ENCODE results near the gene THBS4. TPM values are rescaled to one million over a fixed set of nuclear protein-coding genes. Genes with fewer than 3 reads are reported as not detected.

The THBS4 gene
- total RNA-seq = 315 TPM
- polyA plus RNA-seq (ENCODE audit: insufficient read depth in 1 of 8, insufficient read length in 8 of 8, low replicate concordance in 1 of 8) = 100 to 1,000 TPM; 132 to 839 (median 297) TPM
- long read RNA-seq, donor 1, transcript THBS4-201 (22 exons, 3,222 nt) = major isoform, 12 of 13 reads
- long read RNA-seq, donor 1, partial matches to known transcripts = 0 of 13 reads
- long read RNA-seq, donor 1, other reads (novel, unspliced or antisense) = 0 of 13 reads
- long read RNA-seq, donor 2 = 0 reads
- long read RNA-seq, donor 3, transcript THBS4-201 (22 exons, 3,222 nt) = major isoform, 5 of 6 reads
- long read RNA-seq, donor 3, partial matches to known transcripts = 0 of 6 reads
- long read RNA-seq, donor 3, other reads (novel, unspliced or antisense) = 0 of 6 reads
- long read RNA-seq, donor 4, partial matches to known transcripts = 0 of 3 reads
- long read RNA-seq, donor 4, other reads (novel, unspliced or antisense) = 0 of 3 reads
- long read RNA-seq, donor 5, transcript THBS4-201 (22 exons, 3,222 nt) = major isoform, 127 of 450 reads
- long read RNA-seq, donor 5, partial matches to known transcripts = 294 of 450 reads
- long read RNA-seq, donor 5, other reads (novel, unspliced or antisense) = 27 of 450 reads
- long read RNA-seq, donor 6, transcript THBS4-201 (22 exons, 3,222 nt) = major isoform, 16 of 31 reads
- long read RNA-seq, donor 6, partial matches to known transcripts = 14 of 31 reads
- long read RNA-seq, donor 6, other reads (novel, unspliced or antisense) = 0 of 31 reads
- long read RNA-seq, donor 7, transcript THBS4-201 (22 exons, 3,222 nt) = major isoform, 59 of 267 reads
- long read RNA-seq, donor 7, partial matches to known transcripts = 187 of 267 reads
- long read RNA-seq, donor 7, other reads (novel, unspliced or antisense) = 19 of 267 reads
- long read RNA-seq, donor 8, transcript THBS4-201 (22 exons, 3,222 nt) = major isoform, 27 of 142 reads
- long read RNA-seq, donor 8, partial matches to known transcripts = 115 of 142 reads
- long read RNA-seq, donor 8, other reads (novel, unspliced or antisense) = 0 of 142 reads
- long read RNA-seq, donor 9, transcript THBS4-201 (22 exons, 3,222 nt) = major isoform, 13 of 78 reads
- long read RNA-seq, donor 9, partial matches to known transcripts = 58 of 78 reads
- long read RNA-seq, donor 9, other reads (novel, unspliced or antisense) = 5 of 78 reads
- long read RNA-seq, donor 10, transcript THBS4-201 (22 exons, 3,222 nt) = major isoform, 29 of 123 reads
- long read RNA-seq, donor 10, partial matches to known transcripts = 87 of 123 reads
- long read RNA-seq, donor 10, other reads (novel, unspliced or antisense) = 7 of 123 reads
- long read RNA-seq, donor 11, transcript THBS4-201 (22 exons, 3,222 nt) = major isoform, 26 of 85 reads
- long read RNA-seq, donor 11, partial matches to known transcripts = 52 of 85 reads
- long read RNA-seq, donor 11, other reads (novel, unspliced or antisense) = 5 of 85 reads

DNA sequence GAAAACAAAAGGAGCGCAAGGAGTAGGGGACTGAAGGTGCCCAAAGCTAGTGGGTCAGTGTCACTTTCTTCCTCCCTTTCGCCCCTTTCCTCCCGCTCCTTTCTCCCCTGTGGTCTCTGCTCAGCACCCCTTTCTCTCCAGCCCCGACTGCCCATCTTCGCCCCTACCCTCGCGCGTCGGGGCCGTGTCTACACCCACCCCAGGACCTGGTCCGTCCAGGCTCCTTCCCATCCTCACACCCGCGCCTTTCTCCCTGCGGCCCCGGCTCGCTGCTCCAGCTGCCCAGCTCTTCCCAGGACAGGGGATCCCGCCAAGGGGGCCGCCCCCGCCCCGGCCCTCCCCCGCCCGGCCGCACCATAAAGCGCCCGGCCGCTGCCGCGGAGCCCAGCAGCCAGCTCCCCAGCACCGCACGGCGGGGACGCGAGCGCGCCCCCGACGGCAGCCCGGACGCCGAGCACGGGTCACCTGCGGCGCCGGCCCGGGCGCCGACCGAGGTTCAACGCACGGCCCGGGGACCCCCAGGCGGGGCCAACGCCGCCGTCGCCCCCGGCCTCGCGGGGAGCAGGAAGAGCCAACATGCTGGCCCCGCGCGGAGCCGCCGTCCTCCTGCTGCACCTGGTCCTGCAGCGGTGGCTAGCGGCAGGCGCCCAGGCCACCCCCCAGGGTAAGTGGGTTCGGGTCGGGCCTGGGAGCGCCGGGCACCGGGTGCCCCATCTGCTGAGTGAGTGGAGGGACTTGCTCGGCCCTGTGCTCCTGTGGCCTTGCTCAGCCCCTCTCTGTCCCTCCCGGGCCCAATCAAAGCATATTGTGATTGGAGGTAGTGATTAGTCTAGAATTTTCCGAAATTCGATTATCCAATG is at the start of gene THBS4:
TSS of gene THBS4 (plus strand) at position 387 of the 860 bp plus-strand sequence. CDS start at position 577, 190 bp downstream.
- H3K4me1 ChIP-seq (ENCODE audit: control insufficient read depth, insufficient read depth, low read length) = peaks cover 6% of the 10 kb centered on the region
- H3K4me3 ChIP-seq (ENCODE audit: low read length) = peak within 1 kb of the TSS; percentile 46
- peak; percentile 50 for DNase-seq
- WGBS (ENCODE audit: insufficient coverage) = under 1% methylated on average over 62 of the region's 76 CpGs
- peaks cover 38% of the 10 kb centered on the region for H3K27me3 ChIP-seq (ENCODE audit: control insufficient read depth, insufficient read depth, low read length)
- H3K36me3 ChIP-seq (ENCODE audit: control insufficient read depth, insufficient read depth, low read length) = no peaks in the 10 kb centered on the region
- peak within 1 kb of the TSS; percentile 66 for H3K27ac ChIP-seq (ENCODE audit: low read length)
- no peaks in the 10 kb centered on the region for H3K9me3 ChIP-seq (replicated peaks; ENCODE audit: control insufficient read depth, low read depth, low read length)

DNA sequence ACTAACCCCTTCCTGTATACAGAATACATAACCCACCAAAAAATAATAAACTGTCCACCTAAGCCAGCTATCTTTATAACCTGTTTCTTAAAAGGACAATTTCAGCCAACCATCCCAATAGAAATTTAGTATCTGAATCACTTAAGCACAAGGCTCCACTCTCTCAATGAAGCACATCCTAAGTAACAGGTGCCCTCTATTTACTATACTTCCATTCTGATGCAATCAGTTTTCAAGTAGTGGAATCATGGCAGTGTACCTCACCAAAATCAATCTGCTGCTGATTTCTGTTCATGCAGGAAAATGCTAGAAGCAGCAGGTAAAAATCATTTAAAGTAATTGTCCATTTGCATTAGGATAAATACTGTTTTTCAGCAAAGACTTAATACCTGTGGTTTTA is 48.9 kb upstream of the THBS4 start:
- no peaks in the 10 kb centered on the region for H3K4me1 ChIP-seq (ENCODE audit: control insufficient read depth, insufficient read depth, low read length)
- H3K27ac ChIP-seq (ENCODE audit: low read length) = no peak overlapping the region
- H3K4me3 ChIP-seq (ENCODE audit: low read length) = no peak overlapping the region
- peaks cover 23% of the 10 kb centered on the region for H3K36me3 ChIP-seq (ENCODE audit: control insufficient read depth, insufficient read depth, low read length)
- DNase-seq = no peak
- H3K9me3 ChIP-seq (replicated peaks; ENCODE audit: control insufficient read depth, low read depth, low read length) = no peaks in the 10 kb centered on the region
- H3K27me3 ChIP-seq (ENCODE audit: control insufficient read depth, insufficient read depth, low read length) = no peaks in the 10 kb centered on the region

DNA sequence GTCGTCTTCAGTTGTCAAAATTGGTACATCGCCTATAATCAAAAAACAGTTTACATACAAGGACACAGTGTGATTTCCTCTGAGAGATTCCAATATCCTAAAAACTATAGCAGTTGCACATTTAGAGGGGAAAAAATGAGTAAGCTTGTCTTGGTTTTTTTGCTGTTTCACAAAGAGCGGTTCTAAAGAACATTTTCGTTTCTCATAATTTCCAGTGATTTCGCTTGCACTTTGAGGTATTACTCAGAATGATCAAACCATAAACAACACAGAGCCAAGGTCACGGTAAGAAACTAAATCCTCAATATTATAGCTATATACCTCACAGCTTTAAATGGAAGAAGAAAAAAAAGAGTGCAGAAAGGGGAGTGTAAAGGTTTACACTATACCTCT is 44.9 kb upstream of the THBS4 start:
- Histone ChIP-seq H3K4me1 (ENCODE audit: control insufficient read depth, insufficient read depth, low read length) (peaks cover 6% of the 10 kb centered on the region), H3K36me3 (ENCODE audit: control insufficient read depth, insufficient read depth, low read length) (peaks cover 11% of the 10 kb centered on the region), H3K27me3 (ENCODE audit: control insufficient read depth, insufficient read depth, low read length) (no peaks in the 10 kb centered on the region), H3K4me3 (ENCODE audit: low read length) (peak overlapping the region; percentile 88), H3K27ac (ENCODE audit: low read length) (no peak overlapping the region), H3K9me3 (replicated peaks; ENCODE audit: control insufficient read depth, low read depth, low read length) (no peaks in the 10 kb centered on the region)
- DNase-seq = no peak
- WGBS (ENCODE audit: insufficient coverage) = no CpG with 5 or more reads among the region's 6 CpGs

DNA sequence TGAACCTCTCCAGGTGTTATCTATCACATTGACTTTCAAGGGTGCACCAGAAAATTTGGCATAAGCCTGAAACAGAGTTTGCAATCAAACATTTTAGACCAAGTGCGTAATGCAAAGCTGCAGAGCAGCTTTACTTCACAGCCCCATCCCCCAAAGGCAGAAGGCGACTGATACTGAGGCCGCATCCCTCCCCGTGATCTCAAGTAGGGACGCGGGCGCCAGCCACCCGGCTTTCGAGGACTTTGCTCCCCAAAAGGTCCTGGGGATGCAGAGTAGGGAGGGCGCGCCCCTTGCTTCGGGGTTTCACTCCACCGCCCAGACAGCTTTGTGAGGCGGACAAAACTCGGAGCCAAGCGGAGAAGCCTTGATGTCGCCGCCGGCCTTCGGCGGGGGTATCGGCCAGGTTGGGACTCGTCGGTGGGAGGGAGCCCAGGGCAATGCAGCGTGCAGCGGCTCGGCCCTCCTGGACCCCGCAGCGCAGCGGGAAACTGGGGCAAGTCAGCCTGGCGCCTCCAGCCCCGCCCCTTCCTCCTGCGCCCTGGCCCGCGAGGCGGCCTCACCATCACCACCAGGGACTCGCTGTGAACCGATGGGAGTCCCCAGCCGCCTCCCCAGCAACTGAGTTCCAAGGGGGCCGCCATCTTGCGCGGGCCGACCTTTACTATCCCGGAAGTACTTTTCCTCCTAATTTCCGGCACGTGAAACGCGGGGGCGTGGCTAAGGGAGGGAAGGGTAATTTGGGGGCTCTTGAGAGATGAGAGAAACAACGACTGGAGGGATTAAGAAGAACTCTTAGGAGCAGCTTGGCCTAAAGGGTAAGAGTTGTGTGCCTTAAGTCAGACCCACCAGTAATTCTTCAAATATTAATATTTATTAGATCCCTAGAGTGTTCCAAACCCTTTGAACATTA is 44.3 kb upstream of the THBS4 start, which contains the start of gene MTX3:
TSS of gene MTX3 (minus strand) at position 665 of the 910 bp plus-strand sequence. CDS start at position 641, 24 bp downstream.
- 1% methylated on average over 36 of the region's 50 CpGs for WGBS (ENCODE audit: insufficient coverage)
- H3K36me3 ChIP-seq (ENCODE audit: control insufficient read depth, insufficient read depth, low read length) = peaks cover 7% of the 10 kb centered on the region
- peak; percentile 94 for DNase-seq
- no peaks in the 10 kb centered on the region for H3K27me3 ChIP-seq (ENCODE audit: control insufficient read depth, insufficient read depth, low read length)
- peak within 1 kb of the TSS; percentile 88 for H3K4me3 ChIP-seq (ENCODE audit: low read length)
- H3K4me1 ChIP-seq (ENCODE audit: control insufficient read depth, insufficient read depth, low read length) = peaks cover 6% of the 10 kb centered on the region
- no peaks in the 10 kb centered on the region for H3K9me3 ChIP-seq (replicated peaks; ENCODE audit: control insufficient read depth, low read depth, low read length)
- H3K27ac ChIP-seq (ENCODE audit: low read length) = peak within 1 kb of the TSS; percentile 57

DNA sequence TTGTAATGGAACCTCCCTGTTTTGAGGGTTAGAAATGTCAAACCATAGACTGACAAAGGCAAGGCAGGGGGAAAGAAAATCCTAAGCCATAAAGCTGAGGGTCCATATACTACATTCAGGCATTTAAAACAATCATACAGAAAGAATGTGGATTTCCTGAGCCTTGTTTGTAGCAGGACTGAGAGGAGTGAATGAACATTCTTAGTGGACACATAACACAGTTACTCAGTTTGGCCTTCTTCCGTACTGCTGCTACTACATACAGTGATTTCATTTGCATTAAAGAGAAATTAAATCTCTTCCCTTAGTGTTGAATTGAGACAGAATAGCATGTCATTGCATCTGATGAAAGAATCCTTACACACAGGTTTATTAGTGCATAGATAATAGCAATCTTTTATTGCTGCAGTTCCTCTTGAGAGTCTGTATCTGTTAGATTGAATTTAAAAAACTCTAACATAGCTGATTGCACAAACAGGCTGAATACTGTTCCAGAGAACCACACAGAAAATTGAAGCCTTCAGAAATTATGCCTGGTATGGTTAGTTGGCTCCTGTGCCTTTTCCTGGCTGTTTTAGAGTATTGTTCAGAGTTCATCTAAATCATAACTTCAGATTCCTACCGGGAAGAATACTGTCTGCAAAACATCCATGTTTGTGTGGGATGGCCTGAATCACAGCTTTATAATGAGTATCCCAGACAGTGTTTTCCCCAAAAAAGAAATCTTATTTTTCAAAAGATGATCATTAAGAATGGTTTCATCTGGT is 42.1 kb upstream of the THBS4 start:
- Histone ChIP-seq H3K36me3 (ENCODE audit: control insufficient read depth, insufficient read depth, low read length) (peaks cover 4% of the 10 kb centered on the region), H3K9me3 (replicated peaks; ENCODE audit: control insufficient read depth, low read depth, low read length) (no peaks in the 10 kb centered on the region), H3K27me3 (ENCODE audit: control insufficient read depth, insufficient read depth, low read length) (no peaks in the 10 kb centered on the region), H3K27ac (ENCODE audit: low read length) (no peak overlapping the region), H3K4me1 (ENCODE audit: control insufficient read depth, insufficient read depth, low read length) (peaks cover 6% of the 10 kb centered on the region), H3K4me3 (ENCODE audit: low read length) (no peak overlapping the region)
- WGBS (ENCODE audit: insufficient coverage) = no CpG with 5 or more reads among the region's 2 CpGs
- peak; percentile 58 for DNase-seq

DNA sequence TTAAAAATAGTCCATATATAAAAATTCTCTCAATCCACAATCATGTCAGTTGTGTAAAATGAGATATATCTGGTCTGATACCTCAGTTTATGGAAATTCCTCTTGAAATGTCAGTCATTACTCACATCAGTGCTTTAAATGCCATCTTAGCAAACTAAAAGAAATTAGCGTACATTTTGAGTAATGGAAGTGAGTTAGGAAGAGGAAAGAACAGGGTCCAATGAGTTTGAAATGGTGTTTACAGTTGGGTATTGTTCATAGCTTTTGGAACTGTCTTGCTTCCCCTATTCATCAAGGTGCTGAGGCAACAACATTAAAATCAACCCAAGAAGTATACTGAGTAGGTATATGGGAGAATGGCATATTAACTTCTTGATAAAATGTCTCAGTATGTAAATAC is 35.4 kb upstream of the THBS4 start:
- Histone ChIP-seq H3K4me3 (ENCODE audit: low read length) (no peak overlapping the region), H3K36me3 (ENCODE audit: control insufficient read depth, insufficient read depth, low read length) (no peaks in the 10 kb centered on the region), H3K27ac (ENCODE audit: low read length) (no peak overlapping the region), H3K4me1 (ENCODE audit: control insufficient read depth, insufficient read depth, low read length) (no peaks in the 10 kb centered on the region), H3K9me3 (replicated peaks; ENCODE audit: control insufficient read depth, low read depth, low read length) (no peaks in the 10 kb centered on the region), H3K27me3 (ENCODE audit: control insufficient read depth, insufficient read depth, low read length) (no peaks in the 10 kb centered on the region)
- WGBS (ENCODE audit: insufficient coverage) = no CpG with 5 or more reads among the region's 1 CpG
- DNase-seq = no peak

DNA sequence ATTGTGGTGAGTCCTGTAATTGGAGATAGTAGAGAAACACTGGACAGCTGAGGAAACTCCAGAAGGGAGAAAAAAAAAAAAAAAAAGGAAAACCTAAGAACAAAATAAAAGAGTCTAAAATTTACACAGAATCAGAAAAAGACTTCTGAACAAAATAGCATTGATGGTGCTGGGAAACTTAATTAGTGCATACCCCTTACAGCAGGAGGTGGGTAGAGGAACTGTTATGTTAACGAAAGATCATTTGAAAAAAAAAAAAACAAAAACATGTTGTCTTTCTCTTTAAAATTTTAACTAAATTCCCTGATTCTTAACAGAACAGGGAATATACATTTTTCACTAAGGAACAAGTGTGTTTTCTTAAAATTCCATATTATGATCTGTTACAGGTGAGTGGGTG is 32.5 kb upstream of the THBS4 start:
- no peaks in the 10 kb centered on the region for H3K27me3 ChIP-seq (ENCODE audit: control insufficient read depth, insufficient read depth, low read length)
- no peak overlapping the region for H3K27ac ChIP-seq (ENCODE audit: low read length)
- no peaks in the 10 kb centered on the region for H3K4me1 ChIP-seq (ENCODE audit: control insufficient read depth, insufficient read depth, low read length)
- no CpG with 5 or more reads among the region's 1 CpG for WGBS (ENCODE audit: insufficient coverage)
- no peak for DNase-seq
- H3K36me3 ChIP-seq (ENCODE audit: control insufficient read depth, insufficient read depth, low read length) = no peaks in the 10 kb centered on the region
- H3K9me3 ChIP-seq (replicated peaks; ENCODE audit: control insufficient read depth, low read depth, low read length) = no peaks in the 10 kb centered on the region
- H3K4me3 ChIP-seq (ENCODE audit: low read length) = no peak overlapping the region

Data from muscle of leg (tissue), 16 donors.